Liver (tissue), 9 donors: ENCODE results near the gene AFF2. TPM values are rescaled to one million over a fixed set of nuclear protein-coding genes. Genes with fewer than 3 reads are reported as not detected.

Experiments
- DNase-seq: peaks from one replicate; pipeline ENCODE4 v3.0.0-alpha.2; 2017; ENCODE audit warnings: low spot score
- H3K27ac ChIP-seq, 2 donors: one replicate each; pipeline ENCODE4 v1.7.0; 2013; ENCODE audit warnings: inconsistent platforms in 2 of 2, low read length in 2 of 2, control low read depth in 1 of 2, low read depth in 1 of 2, mild to moderate bottlenecking in 1 of 2
- H3K27me3 ChIP-seq, 4 donors: one replicate each; pipeline versions ENCODE4 v1.6.1 to v1.7.0; 2013; ENCODE audit warnings: low read length in 3 of 4, inconsistent platforms in 1 of 4, mild to moderate bottlenecking in 1 of 4, moderate library complexity in 1 of 4; ENCODE audit not compliant: control insufficient read depth in 4 of 4, insufficient read depth in 4 of 4
- H3K36me3 ChIP-seq, 4 donors: one replicate each; pipeline versions ENCODE4 v1.6.1 to v1.7.0; 2013; ENCODE audit warnings: low read length in 3 of 4, mild to moderate bottlenecking in 3 of 4, low read depth in 1 of 4, moderate library complexity in 1 of 4; ENCODE audit not compliant: control insufficient read depth in 4 of 4, insufficient read depth in 3 of 4
- H3K4me1 ChIP-seq, 4 donors: one replicate each; pipeline versions ENCODE4 v1.6.1 to v1.7.0; 2013; ENCODE audit warnings: low read length in 3 of 4, mild to moderate bottlenecking in 3 of 4, moderate library complexity in 1 of 4; ENCODE audit not compliant: control insufficient read depth in 4 of 4, insufficient read depth in 4 of 4
- H3K4me3 ChIP-seq, 3 donors: one replicate each; pipeline versions ENCODE4 v1.6.1 to v1.7.0; 2013; ENCODE audit warnings: low read length in 3 of 3, control low read depth in 1 of 3, low read depth in 1 of 3, mild to moderate bottlenecking in 1 of 3
- H3K9ac ChIP-seq, 2 donors: one replicate each; pipeline ENCODE4 v1.7.0; 2013; ENCODE audit warnings: low read length in 2 of 2, mild to moderate bottlenecking in 2 of 2, moderate library complexity in 2 of 2, control low read depth in 1 of 2, low read depth in 1 of 2
- H3K9me3 ChIP-seq, 4 donors: one replicate each; pipeline versions ENCODE4 v1.6.1 to v1.7.0; 2013; ENCODE audit warnings: low read length in 3 of 4; ENCODE audit not compliant: control insufficient read depth in 4 of 4
- EGR1 ChIP-seq, 2 donors: IDR thresholded peaks; 2 replicates each; pipeline ENCODE4 v1.6.1; 2016 to 2018; ENCODE audit warnings: antibody characterized with exemption in 2 of 2, low read depth in 2 of 2
- FOXA1 ChIP-seq: IDR thresholded peaks from 2 replicates; pipeline ENCODE4 v1.6.1; 2016; ENCODE audit warnings: antibody characterized with exemption
- FOXA2 ChIP-seq: IDR thresholded peaks from 2 replicates; pipeline ENCODE4 v1.6.1; 2016; ENCODE audit warnings: antibody characterized with exemption
- GABPA ChIP-seq, 2 donors: IDR thresholded peaks in 1 of 2; conservative IDR thresholded peaks in 1 of 2; 2 replicates each; pipeline ENCODE4 v1.6.1; 2016; ENCODE audit warnings: antibody characterized with exemption in 2 of 2, mild to moderate bottlenecking in 1 of 2, moderate library complexity in 1 of 2
- HNF4A ChIP-seq, 2 donors: conservative IDR thresholded peaks; 2 replicates each; pipeline ENCODE4 v1.6.1; 2016; ENCODE audit warnings: antibody characterized with exemption in 2 of 2, mild to moderate bottlenecking in 2 of 2
- HNF4G ChIP-seq: IDR thresholded peaks from 2 replicates; pipeline ENCODE4 v1.6.1; 2016; ENCODE audit warnings: antibody characterized with exemption
- JUND ChIP-seq, 2 donors: IDR thresholded peaks; 2 replicates each; pipeline ENCODE4 v1.6.1; 2016; ENCODE audit warnings: antibody characterized with exemption in 2 of 2
- MAX ChIP-seq: IDR thresholded peaks from 2 replicates; pipeline ENCODE4 v1.6.1; 2016; ENCODE audit warnings: antibody characterized with exemption
- NR2F2 ChIP-seq: IDR thresholded peaks from 2 replicates; pipeline ENCODE4 v1.6.1; 2016; ENCODE audit warnings: antibody characterized with exemption
- RAD21 ChIP-seq, 2 donors: IDR thresholded peaks; 2 replicates each; pipeline ENCODE4 v1.6.1; 2016; ENCODE audit warnings: antibody characterized with exemption in 2 of 2, mild to moderate bottlenecking in 2 of 2
- RXRA ChIP-seq, 2 donors: IDR thresholded peaks; 2 replicates each; pipeline ENCODE4 v1.6.1; 2017 to 2018; ENCODE audit warnings: antibody characterized with exemption in 2 of 2, mild to moderate bottlenecking in 1 of 2
- SP1 ChIP-seq: IDR thresholded peaks from 2 replicates; pipeline ENCODE4 v1.6.1; 2018; ENCODE audit warnings: antibody characterized with exemption, mild to moderate bottlenecking
- TAF1 ChIP-seq: conservative IDR thresholded peaks from 2 replicates; pipeline ENCODE4 v1.6.1; 2016; ENCODE audit warnings: antibody characterized with exemption, mild to moderate bottlenecking
- YY1 ChIP-seq: IDR thresholded peaks from 2 replicates; pipeline ENCODE4 v1.6.1; 2016; ENCODE audit warnings: antibody characterized with exemption, mild to moderate bottlenecking
- WGBS: extraction: QIAGEN DNeasy Blood & Tissue Kit; methylation state at CpG from one replicate; pipeline ENCODE4 v1.1.7; 2013; 5-methylcytosine and 5-hydroxymethylcytosine counted together
- polyA plus RNA-seq, 2 donors: library from polyadenylated mRNA; stranded (reverse) in 1 of 2; unstranded in 1 of 2; fragments of 200-250 nt in 1 of 2; fragments of >200 nt in 1 of 2; fragmentation: Nextera tagmentation in 1 of 2; extraction: Ambion mirVana in 1 of 2; gene quantifications; one replicate each; pipeline versions ENCODE4 v1.2.1 to v1.2.3, GENCODE V29; 2013 to 2015
- total RNA-seq, 2 donors: library from RNA; depleted of rRNA; stranded (reverse); fragments of >200 nt; gene quantifications; one replicate each; pipeline ENCODE4 v1.2.3, GENCODE V29; 2014
- TF ChIP-seq, protein P1 (sequence below): IDR thresholded peaks from 2 replicates; pipeline ENCODE4 v1.6.1; 2016; ENCODE audit warnings: antibody characterized with exemption, mild to moderate bottlenecking
- TF ChIP-seq, protein P2 (sequence below): fragments of 150-350 bp; IDR thresholded peaks from 2 replicates; pipeline ENCODE4 v1.5.1; 2017; ENCODE audit warnings: improper control_type of control experiment, low read depth, low read length; ENCODE audit not compliant: missing input control
- TF ChIP-seq, protein P3 (sequence below): IDR thresholded peaks from 2 replicates; pipeline ENCODE4 v1.6.1; 2016; ENCODE audit warnings: antibody characterized with exemption
- TF ChIP-seq, protein P4 (sequence below): IDR thresholded peaks from 2 replicates; pipeline ENCODE4 v1.6.1; 2016; ENCODE audit warnings: antibody characterized with exemption
- donor health status: healthy.
- donor health status: healthy.
- donor health status: healthy.
- donor health status: healthy.
- donor health status: healthy.

AFF2 gene
- total and polyA plus RNA-seq, 4 donors, result 0.01 to 1.6 (median 0.50) TPM; not detected in 1

DNA sequence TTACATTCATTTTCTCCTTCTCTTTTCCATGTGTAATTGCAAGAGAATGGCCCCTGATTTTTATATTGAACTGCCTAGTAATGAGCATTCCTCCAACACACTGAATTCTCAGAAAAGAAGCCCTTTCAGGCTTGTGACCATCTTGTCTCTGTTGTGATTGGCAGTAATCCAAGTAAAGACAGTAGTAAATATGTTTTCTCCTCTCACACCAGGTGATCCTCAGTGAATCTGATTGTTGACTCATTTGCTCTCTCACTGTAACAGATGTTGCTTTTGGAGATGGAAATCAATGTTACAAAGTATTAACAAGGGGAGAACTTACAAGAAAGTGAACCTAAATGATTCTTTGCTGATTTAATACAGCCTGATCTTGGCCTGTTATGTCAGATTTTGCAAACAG is 271.0 kb downstream of the AFF2 start:
- H3K9ac ChIP-seq, result no peak overlapping the region
- no peaks in the 10 kb centered on the region for H3K4me1 ChIP-seq
- no peak overlapping the region for H3K27ac ChIP-seq
- H3K9me3 ChIP-seq, result no peaks in the 10 kb centered on the region
- DNase-seq, result no peak
- TF ChIP-seq HNF4A (conservative IDR thresholded peaks at IDR 0.05) (no peak), GABPA (IDR thresholded peaks at IDR 0.05 in 1 of 2, conservative IDR thresholded peaks at IDR 0.05 in 1 of 2) (no peak), MAX (no peak), YY1 (no peak), FOXA1 (no peak), SP1 (no peak), RAD21 (IDR thresholded peaks at IDR 0.05) (no peak), HNF4G (no peak), EGR1 (IDR thresholded peaks at IDR 0.05; ENCODE audit: low read depth in 2 of 2) (no peak), NR2F2 (no peak), TAF1 (no peak), FOXA2 (no peak), RXRA (IDR thresholded peaks at IDR 0.05) (no peak)
- TF ChIP-seq, protein P1, sequence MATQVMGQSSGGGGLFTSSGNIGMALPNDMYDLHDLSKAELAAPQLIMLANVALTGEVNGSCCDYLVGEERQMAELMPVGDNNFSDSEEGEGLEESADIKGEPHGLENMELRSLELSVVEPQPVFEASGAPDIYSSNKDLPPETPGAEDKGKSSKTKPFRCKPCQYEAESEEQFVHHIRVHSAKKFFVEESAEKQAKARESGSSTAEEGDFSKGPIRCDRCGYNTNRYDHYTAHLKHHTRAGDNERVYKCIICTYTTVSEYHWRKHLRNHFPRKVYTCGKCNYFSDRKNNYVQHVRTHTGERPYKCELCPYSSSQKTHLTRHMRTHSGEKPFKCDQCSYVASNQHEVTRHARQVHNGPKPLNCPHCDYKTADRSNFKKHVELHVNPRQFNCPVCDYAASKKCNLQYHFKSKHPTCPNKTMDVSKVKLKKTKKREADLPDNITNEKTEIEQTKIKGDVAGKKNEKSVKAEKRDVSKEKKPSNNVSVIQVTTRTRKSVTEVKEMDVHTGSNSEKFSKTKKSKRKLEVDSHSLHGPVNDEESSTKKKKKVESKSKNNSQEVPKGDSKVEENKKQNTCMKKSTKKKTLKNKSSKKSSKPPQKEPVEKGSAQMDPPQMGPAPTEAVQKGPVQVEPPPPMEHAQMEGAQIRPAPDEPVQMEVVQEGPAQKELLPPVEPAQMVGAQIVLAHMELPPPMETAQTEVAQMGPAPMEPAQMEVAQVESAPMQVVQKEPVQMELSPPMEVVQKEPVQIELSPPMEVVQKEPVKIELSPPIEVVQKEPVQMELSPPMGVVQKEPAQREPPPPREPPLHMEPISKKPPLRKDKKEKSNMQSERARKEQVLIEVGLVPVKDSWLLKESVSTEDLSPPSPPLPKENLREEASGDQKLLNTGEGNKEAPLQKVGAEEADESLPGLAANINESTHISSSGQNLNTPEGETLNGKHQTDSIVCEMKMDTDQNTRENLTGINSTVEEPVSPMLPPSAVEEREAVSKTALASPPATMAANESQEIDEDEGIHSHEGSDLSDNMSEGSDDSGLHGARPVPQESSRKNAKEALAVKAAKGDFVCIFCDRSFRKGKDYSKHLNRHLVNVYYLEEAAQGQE, result no peak
- TF ChIP-seq, protein P2, sequence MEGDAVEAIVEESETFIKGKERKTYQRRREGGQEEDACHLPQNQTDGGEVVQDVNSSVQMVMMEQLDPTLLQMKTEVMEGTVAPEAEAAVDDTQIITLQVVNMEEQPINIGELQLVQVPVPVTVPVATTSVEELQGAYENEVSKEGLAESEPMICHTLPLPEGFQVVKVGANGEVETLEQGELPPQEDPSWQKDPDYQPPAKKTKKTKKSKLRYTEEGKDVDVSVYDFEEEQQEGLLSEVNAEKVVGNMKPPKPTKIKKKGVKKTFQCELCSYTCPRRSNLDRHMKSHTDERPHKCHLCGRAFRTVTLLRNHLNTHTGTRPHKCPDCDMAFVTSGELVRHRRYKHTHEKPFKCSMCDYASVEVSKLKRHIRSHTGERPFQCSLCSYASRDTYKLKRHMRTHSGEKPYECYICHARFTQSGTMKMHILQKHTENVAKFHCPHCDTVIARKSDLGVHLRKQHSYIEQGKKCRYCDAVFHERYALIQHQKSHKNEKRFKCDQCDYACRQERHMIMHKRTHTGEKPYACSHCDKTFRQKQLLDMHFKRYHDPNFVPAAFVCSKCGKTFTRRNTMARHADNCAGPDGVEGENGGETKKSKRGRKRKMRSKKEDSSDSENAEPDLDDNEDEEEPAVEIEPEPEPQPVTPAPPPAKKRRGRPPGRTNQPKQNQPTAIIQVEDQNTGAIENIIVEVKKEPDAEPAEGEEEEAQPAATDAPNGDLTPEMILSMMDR, result no peak
- TF ChIP-seq, protein P3, sequence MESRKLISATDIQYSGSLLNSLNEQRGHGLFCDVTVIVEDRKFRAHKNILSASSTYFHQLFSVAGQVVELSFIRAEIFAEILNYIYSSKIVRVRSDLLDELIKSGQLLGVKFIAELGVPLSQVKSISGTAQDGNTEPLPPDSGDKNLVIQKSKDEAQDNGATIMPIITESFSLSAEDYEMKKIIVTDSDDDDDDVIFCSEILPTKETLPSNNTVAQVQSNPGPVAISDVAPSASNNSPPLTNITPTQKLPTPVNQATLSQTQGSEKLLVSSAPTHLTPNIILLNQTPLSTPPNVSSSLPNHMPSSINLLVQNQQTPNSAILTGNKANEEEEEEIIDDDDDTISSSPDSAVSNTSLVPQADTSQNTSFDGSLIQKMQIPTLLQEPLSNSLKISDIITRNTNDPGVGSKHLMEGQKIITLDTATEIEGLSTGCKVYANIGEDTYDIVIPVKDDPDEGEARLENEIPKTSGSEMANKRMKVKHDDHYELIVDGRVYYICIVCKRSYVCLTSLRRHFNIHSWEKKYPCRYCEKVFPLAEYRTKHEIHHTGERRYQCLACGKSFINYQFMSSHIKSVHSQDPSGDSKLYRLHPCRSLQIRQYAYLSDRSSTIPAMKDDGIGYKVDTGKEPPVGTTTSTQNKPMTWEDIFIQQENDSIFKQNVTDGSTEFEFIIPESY, result no peak
- TF ChIP-seq, protein P4, sequence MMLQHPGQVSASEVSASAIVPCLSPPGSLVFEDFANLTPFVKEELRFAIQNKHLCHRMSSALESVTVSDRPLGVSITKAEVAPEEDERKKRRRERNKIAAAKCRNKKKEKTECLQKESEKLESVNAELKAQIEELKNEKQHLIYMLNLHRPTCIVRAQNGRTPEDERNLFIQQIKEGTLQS, result no peak
- H3K36me3 ChIP-seq, result no peaks in the 10 kb centered on the region
- no peak overlapping the region for H3K4me3 ChIP-seq
- no peaks in the 10 kb centered on the region for H3K27me3 ChIP-seq

DNA sequence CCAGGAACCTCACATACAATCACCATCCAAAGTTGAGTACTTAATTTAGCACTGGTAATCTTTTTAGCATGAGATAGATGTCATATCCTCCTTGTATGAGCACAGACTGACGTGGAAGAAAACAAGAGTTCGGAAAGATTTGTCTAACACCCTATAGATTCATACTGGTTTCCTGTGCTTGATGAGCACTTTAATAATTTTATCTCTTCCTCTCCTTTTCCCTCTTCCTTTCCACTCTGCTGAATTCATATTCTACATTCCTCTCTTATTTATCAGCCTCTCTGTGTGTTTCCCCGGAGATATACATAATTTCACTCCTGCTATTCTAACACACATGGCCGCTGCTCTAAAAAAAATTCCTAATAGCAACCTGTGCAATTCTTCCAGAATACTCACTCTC is 273.9 kb downstream of the AFF2 start:
- no peaks in the 10 kb centered on the region for H3K4me1 ChIP-seq
- no peaks in the 10 kb centered on the region for H3K27me3 ChIP-seq
- no peak for TF ChIP-seq JUND (IDR thresholded peaks at IDR 0.05)
- H3K4me3 ChIP-seq, result no peak overlapping the region
- no peak overlapping the region for H3K9ac ChIP-seq
- DNase-seq, result no peak
- H3K36me3 ChIP-seq, result no peaks in the 10 kb centered on the region
- H3K9me3 ChIP-seq, result no peaks in the 10 kb centered on the region
- H3K27ac ChIP-seq, result no peak overlapping the region
- WGBS, result 66% methylated on average over 4 of the region's 4 CpGs
